ENCODE results near the gene BIN1.
A peak's percentile ranks its signal among the peaks of the same experiment; 100 is the strongest.

Gene BIN1

GRCh38 chr2:127057371-127058245 is 49.3 kb downstream of the BIN1 start:
- DNase-seq (ENCODE audit: low spot score): no peak

- DNase-seq (ENCODE audit: low spot score): no peak
Measured at GRCh38 chr2:127056631-127057370, 50.2 kb downstream of the BIN1 start.

DNA sequence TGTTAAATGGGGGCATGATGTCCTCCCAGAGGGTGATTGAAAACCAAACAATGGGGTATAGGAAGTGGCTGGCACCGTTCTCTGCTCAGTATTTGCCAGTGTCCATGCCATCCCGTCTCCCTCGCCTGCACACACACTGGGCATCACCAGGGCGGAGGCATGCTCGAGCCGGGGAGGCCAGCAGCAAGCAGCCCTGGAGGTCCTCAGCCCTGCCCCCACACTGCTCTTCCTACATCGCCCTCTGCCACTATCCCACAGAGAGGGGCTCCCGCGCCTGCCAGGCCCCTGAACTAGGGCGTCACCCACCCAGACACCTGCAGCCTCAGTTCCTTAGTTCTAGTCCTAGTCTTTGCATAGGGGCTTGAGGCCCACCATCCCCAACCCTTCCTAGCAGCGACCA is 50.9 kb downstream of the BIN1 start:
- no peak for DNase-seq (ENCODE audit: low spot score)

DNA sequence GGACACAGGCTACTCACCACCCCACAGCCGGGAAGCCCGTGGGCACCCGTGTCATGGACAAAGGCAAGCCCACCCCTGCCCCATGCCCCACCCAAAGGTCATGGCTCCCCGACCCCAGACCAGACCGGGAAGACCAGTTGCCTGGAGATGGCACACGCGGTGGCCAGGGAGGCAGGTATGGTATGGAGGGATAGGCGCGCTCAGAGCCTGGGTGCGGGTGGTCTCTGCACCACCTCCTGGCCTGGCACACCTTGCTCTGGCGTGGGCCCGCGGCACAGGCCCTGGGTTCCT is 51.2 kb downstream of the BIN1 start:
- no peak for DNase-seq (ENCODE audit: low spot score)

- DNase-seq (ENCODE audit: low spot score): no peak
Measured at GRCh38 chr2:127054996-127055785, 51.8 kb downstream of the BIN1 start.

DNA sequence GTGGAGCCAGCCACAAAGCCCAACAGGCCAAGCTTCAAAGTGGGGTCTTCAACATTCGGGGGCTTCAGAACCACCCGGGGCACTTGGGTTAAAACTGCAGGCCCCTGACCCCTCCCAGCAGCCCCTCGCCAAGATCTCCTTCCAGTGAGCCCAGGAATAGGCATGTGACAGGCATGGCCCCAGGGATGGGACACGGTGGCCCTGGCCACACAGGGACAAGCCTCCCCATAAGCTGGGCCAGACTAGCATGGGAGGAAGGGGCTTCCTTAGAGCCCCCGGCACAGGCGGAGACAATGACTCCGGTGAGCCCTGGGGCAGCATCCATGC is 52.4 kb downstream of the BIN1 start:
- no peak for DNase-seq (ENCODE audit: low spot score)

GRCh38 chr2:127053731-127054603 is 53.0 kb downstream of the BIN1 start:
- DNase-seq (ENCODE audit: low spot score): no peak

GRCh38 chr2:127052771-127053691 is 53.9 kb downstream of the BIN1 start:
- DNase-seq (ENCODE audit: low spot score): no peak

DNA sequence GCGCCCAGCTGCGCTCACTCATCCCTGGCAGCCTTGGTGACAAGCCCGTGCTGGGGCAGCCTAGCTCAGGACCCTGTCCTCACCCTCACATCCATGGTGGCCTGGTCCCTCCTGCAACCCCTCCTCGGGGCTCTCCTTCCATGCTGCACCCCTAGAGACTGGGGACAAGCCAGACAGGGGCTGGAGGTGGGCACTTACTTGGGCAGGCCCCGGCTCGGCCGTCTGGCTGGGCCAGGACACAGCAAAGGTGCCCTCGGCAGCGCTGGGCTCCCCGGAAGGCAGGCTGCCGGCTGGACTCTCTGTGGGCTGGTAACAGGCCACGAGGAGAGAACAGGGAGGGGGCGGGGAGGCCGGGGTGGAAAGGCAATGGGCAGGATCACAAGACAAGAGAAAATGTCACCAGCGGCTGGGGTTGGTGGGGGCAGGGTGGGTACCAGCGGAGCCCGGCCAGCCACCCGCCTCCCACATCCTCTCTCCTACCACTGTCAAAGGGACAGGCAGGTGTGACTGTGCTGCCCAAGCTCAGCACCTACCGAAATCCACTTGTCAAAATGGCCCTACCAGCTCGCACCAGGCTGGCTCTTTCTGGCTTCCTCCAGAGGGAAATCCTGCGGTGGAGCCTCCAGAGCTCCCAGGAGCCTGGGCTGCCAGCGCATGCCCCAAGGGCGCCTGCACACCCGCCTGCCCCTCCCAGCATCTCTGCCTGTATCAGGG is 54.7 kb downstream of the BIN1 start:
- DNase-seq (ENCODE audit: low spot score): peak; percentile 64

GRCh38 chr2:127051116-127052056 is 55.6 kb downstream of the BIN1 start:
- DNase-seq (ENCODE audit: low spot score): peak; percentile 39

DNA sequence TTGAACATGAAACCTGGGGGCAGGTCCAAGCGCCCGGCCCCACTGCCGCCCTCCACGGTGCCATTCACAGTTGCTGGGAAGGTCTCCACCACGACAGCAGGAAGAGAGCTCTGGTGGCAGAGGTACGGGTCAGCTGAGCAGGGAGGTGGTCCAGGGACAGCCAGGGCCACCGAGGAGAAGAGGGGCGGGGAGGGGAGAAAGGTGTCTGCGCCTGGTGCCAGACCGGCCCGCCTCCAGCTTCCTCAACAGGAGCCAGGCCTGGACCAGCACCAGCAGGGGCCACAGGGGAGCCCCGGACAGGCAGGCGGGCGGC is 56.2 kb downstream of the BIN1 start:
- no peak for DNase-seq (ENCODE audit: low spot score)

DNA sequence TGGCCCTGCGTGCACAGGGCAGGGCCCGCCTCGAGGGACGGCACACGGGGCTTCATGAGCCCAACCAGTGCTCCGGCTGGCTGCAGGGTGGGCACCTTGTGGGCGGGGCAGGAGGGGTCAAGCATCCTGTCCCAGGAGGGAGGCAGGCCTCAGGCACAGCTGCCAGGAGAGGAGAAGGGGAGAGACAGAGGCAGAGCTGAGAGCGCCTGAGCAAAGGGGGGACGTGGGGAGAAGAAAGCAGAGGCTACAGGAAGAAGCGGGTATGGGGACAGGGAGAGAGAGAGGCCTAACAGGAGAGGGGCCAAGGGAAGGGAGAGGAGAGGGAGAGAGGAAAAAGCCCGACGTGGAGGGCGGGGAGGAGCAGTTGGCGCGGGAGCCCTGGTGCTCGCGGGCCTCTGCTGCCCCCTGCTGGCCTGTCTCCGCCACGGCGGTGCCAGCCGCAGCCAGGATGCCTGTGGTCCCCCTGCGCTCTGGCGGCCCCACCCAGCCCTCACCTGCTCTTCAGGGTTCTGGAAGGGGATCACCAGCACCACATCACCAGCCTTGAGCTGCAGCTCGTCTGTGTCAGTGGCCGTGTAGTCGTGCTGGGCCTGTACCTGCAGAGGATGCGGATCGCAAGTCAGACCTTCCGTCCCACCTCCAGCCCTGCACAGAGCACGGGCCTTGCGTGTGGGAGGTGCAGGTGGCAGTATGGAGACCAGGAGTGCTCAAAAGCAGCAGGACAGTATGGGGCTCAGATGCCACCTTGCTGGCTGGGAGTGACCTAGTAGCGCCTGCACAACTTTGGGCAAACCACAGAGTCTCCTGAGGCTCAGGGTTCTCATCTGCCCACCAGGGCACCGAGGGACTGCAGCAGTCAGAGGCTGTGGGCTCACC is 56.8 kb downstream of the BIN1 start:
- peak; percentile 52 for DNase-seq (ENCODE audit: low spot score)

DNA sequence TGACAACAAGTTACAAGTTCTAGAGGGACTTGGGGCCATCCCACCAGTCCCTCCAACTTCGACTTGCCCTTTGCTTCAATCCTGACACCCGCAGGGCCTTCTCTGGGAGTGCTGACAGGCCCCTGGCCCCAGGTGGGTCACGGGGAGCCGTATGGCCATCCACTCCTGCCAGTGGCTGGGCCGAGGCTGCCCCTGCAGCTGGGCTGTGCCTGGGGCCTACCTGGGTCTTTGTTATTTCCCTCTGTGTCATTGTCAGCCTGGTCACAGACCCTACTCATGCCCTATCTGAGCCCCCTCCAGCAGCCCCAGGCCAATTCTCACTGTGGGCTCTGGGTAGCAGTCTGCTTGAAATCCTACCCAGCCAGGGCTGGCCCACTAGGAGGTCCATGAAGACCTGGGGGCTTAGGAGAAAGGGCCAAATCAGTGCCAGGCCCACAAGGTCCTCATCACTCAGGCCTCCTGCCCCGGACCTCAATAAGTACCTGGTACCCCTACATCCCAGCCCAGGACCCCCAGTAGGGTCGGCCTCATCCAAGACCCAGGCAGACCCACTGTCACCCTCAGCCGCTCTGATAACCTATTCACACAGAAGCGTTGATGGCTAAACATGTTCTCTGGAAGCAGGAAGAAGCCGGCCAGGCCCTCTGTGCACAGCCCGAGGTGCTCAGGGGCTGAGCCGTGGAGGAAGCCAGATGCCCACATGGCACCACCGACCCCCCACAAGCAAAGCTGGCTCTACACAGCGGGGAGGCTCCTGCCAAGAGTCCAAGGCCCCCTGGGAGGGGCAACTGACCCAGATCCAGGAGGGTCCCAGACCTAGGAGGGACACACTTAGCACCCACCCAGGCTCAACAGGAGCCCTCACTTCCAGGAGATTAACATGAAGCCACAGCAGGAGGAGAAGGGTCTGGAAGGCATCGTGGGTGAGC is 57.7 kb downstream of the BIN1 start:
- DNase-seq (ENCODE audit: low spot score): no peak

DNA sequence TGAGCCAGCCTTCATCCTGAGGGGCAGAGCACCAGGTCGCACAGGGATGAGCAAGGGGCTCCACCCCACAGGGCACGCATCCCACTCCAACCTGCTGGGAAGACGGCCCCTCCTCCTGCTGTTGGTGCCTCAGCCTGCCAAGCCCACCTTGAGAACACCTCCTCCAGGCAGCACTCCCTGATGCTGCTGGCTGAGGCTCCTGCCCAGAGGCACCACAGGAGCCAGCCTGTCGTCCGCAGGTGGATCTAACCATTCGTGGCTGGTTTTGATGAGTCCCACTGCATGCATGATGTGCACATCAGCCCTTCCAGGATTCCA is 58.4 kb downstream of the BIN1 start:
- DNase-seq (ENCODE audit: low spot score): no peak

DNA sequence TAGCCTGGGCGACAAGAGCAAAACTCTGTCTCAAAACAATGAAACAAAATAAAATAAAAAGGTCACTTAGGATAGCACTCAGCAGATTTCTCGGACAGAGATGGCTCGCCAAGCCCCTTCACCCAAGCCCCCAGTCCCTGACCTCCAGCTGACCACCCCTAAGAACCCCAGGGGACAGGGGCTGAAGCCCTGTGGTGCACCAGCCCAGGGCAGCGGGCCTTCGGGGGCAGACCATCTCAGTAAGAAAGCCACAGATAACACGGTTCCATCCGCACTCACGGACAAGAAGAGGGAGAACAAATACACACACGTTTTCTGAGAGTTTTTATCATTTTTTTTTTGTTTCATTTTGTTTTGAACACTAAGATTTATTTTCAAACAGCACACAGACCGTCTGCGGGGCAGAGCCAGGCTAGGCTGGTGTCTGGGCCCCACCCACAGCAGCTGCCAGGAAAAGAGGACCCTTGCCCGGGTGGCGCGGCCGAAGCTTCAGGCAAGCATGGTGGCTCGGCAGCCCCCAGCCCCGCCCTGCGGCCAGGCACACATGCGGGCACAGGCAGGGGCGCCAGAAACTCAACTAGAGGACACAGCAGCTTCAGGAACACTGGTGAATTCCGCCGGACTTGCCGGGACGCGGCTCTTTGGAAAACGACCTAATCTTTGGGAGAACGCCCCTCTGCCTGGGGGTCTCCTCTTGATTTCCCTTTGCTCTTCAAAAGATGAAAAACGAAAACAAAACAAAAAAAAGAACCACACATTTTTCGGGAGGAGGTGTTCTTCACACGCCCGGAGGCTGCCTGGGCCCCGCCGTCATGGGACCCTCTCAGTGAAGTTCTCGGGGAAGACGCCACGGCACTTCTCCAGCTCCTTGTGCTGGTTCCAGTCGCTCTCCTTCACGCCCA is 59.0 kb downstream of the BIN1 start:
- DNase-seq (ENCODE audit: low spot score): no peak

DNA sequence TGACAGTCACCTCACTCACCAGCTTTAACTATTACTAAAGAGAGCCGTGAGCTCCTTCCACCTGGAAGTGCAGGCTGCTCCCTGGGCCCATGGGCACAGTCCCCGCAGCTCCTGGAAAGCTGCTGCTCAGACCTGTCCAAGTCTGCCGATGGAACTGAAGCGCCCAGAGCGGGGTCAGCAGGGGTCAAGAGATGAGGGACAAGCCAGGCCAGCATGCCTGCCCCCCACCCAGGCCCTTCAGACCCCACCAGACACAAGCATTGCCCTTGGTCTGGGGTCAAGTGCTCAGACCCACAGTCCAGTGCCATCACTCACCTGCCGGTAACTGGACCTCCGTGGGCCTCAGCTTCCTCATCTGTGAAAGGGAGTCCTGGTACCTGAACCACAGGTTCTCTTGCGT is 59.9 kb downstream of the BIN1 start:
- DNase-seq (ENCODE audit: low spot score): no peak

Measured in pons (tissue), 1 donor.